Neutrophil (primary cell): Measurements from ENCODE around the gene ZXDC.
A peak's percentile ranks its signal among the peaks of the same experiment; 100 is the strongest.

ENCODE experiments used
- H3K27ac ChIP-seq: fragments of 200-600 bp; sonication (generic); 2 replicates; pipeline ENCODE4 v1.5.1; 2016; ENCODE audit warnings: mild to moderate bottlenecking, moderate library complexity
- H3K27me3 ChIP-seq: fragments of 200-600 bp; sonication (generic); 2 replicates; pipeline ENCODE4 v1.6.0; 2016; ENCODE audit warnings: mild to moderate bottlenecking
- H3K36me3 ChIP-seq: fragments of 200-600 bp; sonication (generic); 2 replicates; pipeline ENCODE4 v1.5.1; 2017
- H3K4me1 ChIP-seq, 2 experiments: fragments of 200-600 bp in 1 of 2; sonication (generic) in 1 of 2; 1 replicate in 1 of 2; 2 replicates in 1 of 2; pipeline versions ENCODE4 v1.5.1 to v1.6.1; 2013 to 2016; ENCODE audit warnings: low read depth in 1 of 2, low read length in 1 of 2, mild to moderate bottlenecking in 1 of 2, moderate library complexity in 1 of 2; ENCODE audit not compliant: control insufficient read depth in 1 of 2, insufficient read depth in 1 of 2
- H3K4me3 ChIP-seq, 2 experiments: fragments of 200-600 bp in 1 of 2; sonication (generic) in 1 of 2; 1 replicate in 1 of 2; 2 replicates in 1 of 2; pipeline ENCODE4 v1.5.1; 2013 to 2016; ENCODE audit warnings: low read depth in 1 of 2, low read length in 1 of 2, mild to moderate bottlenecking in 1 of 2, moderate library complexity in 1 of 2
- H3K9me3 ChIP-seq: fragments of 200-600 bp; sonication (generic); 2 replicates; pipeline ENCODE4 v1.5.1; 2016
- CTCF ChIP-seq: fragments of 200-600 bp; sonication (generic); IDR thresholded peaks from 2 replicates; pipeline ENCODE4 v1.5.1; 2016; ENCODE audit warnings: antibody characterized with exemption

ZXDC gene

GRCh38 chr3:126456766-126457388 lies 18.8 kb downstream of the ZXDC start:
- H3K4me3 ChIP-seq = no peak overlapping the region
- no peaks in the 10 kb centered on the region for H3K27me3 ChIP-seq
- no peak for TF ChIP-seq CTCF
- no peaks in the 10 kb centered on the region for H3K9me3 ChIP-seq
- H3K27ac ChIP-seq = peak overlapping the region; percentile 82
- H3K4me1 ChIP-seq = peaks cover 36% of the 10 kb centered on the region in 2 experiments
- H3K36me3 ChIP-seq = peaks cover 69% of the 10 kb centered on the region

DNA sequence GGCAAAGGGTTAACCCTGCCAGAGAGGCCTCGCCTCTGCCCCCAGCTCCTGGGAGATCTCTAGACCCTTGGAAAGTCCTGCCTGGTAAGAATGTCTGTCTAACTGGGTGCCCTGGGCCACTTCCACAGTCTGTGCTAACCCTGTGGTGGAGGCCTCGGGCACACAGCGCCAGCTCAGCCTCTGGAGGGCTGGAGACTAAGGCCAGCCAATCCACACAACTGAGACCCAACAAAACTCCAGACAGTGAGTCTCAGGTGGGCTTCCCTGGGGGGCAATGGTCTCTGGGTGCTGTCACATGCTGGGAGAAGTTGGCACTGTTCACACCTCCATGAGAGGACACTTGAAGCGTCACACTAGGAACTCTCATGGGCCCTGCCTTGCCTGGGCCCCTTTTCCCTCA lies 19.5 kb downstream of the ZXDC start:
- peak overlapping the region; percentile 82 for H3K27ac ChIP-seq
- TF ChIP-seq CTCF = no peak
- H3K27me3 ChIP-seq = no peaks in the 10 kb centered on the region
- H3K4me1 ChIP-seq = peaks cover 36% of the 10 kb centered on the region in 2 experiments
- no peaks in the 10 kb centered on the region for H3K9me3 ChIP-seq
- peaks cover 69% of the 10 kb centered on the region for H3K36me3 ChIP-seq
- H3K4me3 ChIP-seq = no peak overlapping the region

DNA sequence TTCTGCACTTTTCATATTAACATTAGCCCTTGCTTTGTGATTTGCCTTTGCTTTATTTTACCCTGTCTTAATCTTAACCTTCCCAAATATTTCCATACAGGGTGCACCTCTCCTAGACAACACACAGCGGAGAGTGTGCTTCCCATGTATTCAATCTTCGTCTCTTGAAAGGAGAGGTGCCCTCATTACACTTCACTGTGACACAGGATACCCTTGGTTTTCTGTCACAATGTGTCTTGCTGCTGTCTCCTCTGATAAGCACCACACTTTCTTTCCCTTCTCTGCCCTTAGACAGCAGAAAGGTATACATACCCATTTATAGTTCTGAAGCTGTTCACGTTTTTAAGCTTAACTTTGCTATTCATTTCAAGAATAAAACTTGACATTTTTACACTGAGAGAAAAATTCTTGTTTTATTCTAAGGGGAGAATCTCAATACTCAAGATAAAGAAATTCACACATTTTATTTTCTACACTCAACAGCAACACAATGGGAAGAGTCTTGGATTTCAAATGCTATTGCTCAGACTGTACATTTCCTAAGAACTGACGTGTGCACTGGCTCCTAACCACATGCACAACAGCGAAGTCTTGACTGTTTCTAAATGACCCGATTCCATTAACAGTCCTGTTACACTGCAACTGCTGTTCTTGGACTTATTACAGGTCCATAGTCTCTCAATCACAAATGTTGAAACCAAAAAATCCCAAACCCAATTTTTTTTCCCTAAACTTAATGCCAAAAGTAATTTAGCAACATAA lies 21.1 kb downstream of the ZXDC start:
- Histone ChIP-seq H3K4me3 (no peak overlapping the region), H3K4me1 (peaks cover 36% of the 10 kb centered on the region in 2 experiments), H3K9me3 (no peaks in the 10 kb centered on the region), H3K27me3 (no peaks in the 10 kb centered on the region), H3K27ac (peak overlapping the region; percentile 82), H3K36me3 (peaks cover 71% of the 10 kb centered on the region)
- no peak for TF ChIP-seq CTCF

GRCh38 chr3:126454025-126454424 lies 21.7 kb downstream of the ZXDC start:
- Histone ChIP-seq H3K4me3 (no peak overlapping the region), H3K27me3 (no peaks in the 10 kb centered on the region), H3K9me3 (no peaks in the 10 kb centered on the region), H3K27ac (peak overlapping the region; percentile 82), H3K36me3 (peaks cover 71% of the 10 kb centered on the region), H3K4me1 (peaks cover 33 to 36% of the 10 kb centered on the region in 2 experiments)
- no peak for TF ChIP-seq CTCF

DNA sequence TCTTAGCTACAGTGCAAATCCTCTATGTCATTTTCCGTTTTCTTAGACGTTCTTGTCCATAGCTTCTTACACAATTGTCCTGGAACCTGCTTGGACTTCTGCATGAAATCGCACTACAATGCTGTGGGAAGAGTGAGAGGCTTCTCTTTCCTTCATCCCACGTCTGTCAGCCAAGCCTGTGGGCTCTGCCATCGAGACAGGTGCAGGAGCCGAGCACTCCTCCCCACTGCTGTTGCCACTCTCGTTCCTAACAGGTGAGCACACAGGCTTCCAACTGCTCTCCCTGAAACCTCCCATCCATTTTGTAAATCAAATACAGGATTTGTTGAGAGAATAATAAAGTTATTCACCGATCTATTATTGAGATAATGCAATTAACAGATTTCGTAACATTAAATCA lies 23.5 kb downstream of the ZXDC start:
- H3K36me3 ChIP-seq = peaks cover 76% of the 10 kb centered on the region
- no peaks in the 10 kb centered on the region for H3K27me3 ChIP-seq
- no peaks in the 10 kb centered on the region for H3K9me3 ChIP-seq
- H3K27ac ChIP-seq = no peak overlapping the region
- TF ChIP-seq CTCF = no peak
- H3K4me3 ChIP-seq = no peak overlapping the region
- H3K4me1 ChIP-seq = peaks cover 23 to 28% of the 10 kb centered on the region in 2 experiments
